ENCODE results near the gene MTARC1. TPM values are rescaled to one million over a fixed set of nuclear protein-coding genes. Genes with fewer than 3 reads are reported as not detected.

Gene MTARC1
- 10 to 100 TPM in 2 of 4 donors, 1 to 10 TPM in 2; 5.4 to 41.3 (median 14.5) TPM for polyA plus RNA-seq
- long read RNA-seq, donor 1: 0 reads
- long read RNA-seq, donor 2, full-length matches to known transcripts: 1 of 1 reads
- long read RNA-seq, donor 2, partial matches to known transcripts: 0 of 1 reads
- long read RNA-seq, donor 2, other reads (novel, unspliced or antisense): 0 of 1 reads
- long read RNA-seq, donor 3, full-length matches to known transcripts: 2 of 13 reads
- long read RNA-seq, donor 3, partial matches to known transcripts: 11 of 13 reads
- long read RNA-seq, donor 3, other reads (novel, unspliced or antisense): 0 of 13 reads
- long read RNA-seq, donor 4, full-length matches to known transcripts: 1 of 1 reads
- long read RNA-seq, donor 4, partial matches to known transcripts: 0 of 1 reads
- long read RNA-seq, donor 4, other reads (novel, unspliced or antisense): 0 of 1 reads
- long read RNA-seq, donor 5, full-length matches to known transcripts: 2 of 2 reads
- long read RNA-seq, donor 5, partial matches to known transcripts: 0 of 2 reads
- long read RNA-seq, donor 5, other reads (novel, unspliced or antisense): 0 of 2 reads
- long read RNA-seq, donor 6, full-length matches to known transcripts: 9 of 9 reads
- long read RNA-seq, donor 6, partial matches to known transcripts: 0 of 9 reads
- long read RNA-seq, donor 6, other reads (novel, unspliced or antisense): 0 of 9 reads
- long read RNA-seq, donor 7: 0 reads
- long read RNA-seq, donor 8: 0 reads
- long read RNA-seq, donor 9, full-length matches to known transcripts: 1 of 1 reads
- long read RNA-seq, donor 9, partial matches to known transcripts: 0 of 1 reads
- long read RNA-seq, donor 9, other reads (novel, unspliced or antisense): 0 of 1 reads
- long read RNA-seq, donor 10, full-length matches to known transcripts: 7 of 7 reads
- long read RNA-seq, donor 10, partial matches to known transcripts: 0 of 7 reads
- long read RNA-seq, donor 10, other reads (novel, unspliced or antisense): 0 of 7 reads

DNA sequence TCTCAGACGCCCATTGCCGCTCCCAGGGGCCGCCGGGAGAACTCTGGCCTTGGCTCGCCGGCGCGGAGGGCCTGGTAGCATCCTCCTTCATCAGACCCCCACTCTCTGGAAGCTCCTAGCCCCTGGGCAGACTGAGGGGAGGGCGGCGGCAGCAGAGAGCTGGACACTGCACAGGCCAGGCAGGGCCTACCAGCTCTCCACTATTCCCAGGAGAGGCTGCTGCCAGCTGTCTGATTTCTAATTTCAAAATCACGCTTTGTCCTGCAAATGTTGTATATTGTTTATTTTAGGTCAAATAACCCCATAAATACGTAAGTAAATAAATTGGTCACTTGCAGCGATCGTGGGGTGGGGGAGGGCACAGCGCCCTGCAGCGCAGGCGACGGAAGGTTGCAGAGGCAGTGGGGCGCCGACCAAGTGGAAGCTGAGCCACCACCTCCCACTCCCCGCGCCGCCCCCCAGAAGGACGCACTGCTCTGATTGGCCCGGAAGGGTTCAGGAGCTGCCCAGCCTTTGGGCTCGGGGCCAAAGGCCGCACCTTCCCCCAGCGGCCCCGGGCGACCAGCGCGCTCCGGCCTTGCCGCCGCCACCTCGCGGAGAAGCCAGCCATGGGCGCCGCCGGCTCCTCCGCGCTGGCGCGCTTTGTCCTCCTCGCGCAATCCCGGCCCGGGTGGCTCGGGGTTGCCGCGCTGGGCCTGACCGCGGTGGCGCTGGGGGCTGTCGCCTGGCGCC, at the start of gene MTARC1:
Gene MTARC1, plus strand, starts transcription at position 577 of the 732 bp plus-strand sequence. Its CDS starts 32 bp downstream, at position 609.
- Histone ChIP-seq H3K4me3 (ENCODE audit: low read depth in 1 of 3, low read length in 3 of 3) (peak within 1 kb of the TSS; percentile 3 to 58 (median 54)), H3K36me3 (ENCODE audit: control insufficient read depth in 3 of 3, insufficient read depth in 2 of 3, low read depth in 1 of 3, low read length in 3 of 3) (peaks cover 0 to 20% (median 2%) of the 10 kb centered on the region in 3 donors), H3K4me1 (ENCODE audit: control insufficient read depth in 3 of 3, insufficient read depth in 2 of 3, low read depth in 1 of 3, low read length in 2 of 3) (peaks cover 0 to 20% (median 0%) of the 10 kb centered on the region in 3 donors), H3K9me3 (ENCODE audit: control insufficient read depth in 2 of 2, insufficient read depth in 1 of 2, low read depth in 1 of 2, low read length in 1 of 2) (no peaks in the 10 kb centered on the region), H3K27ac (ENCODE audit: low read depth in 1 of 3, low read length in 2 of 3) (peak within 1 kb of the TSS; percentile 22 to 82 (median 56)), H3K27me3 (ENCODE audit: control insufficient read depth in 3 of 3, insufficient read depth in 3 of 3, low read length in 3 of 3) (no peaks in the 10 kb centered on the region)
- FAIRE-seq (no peak), DNase-seq (peak; percentile 78 to 87)
- 1 to 6% (median 2%) methylated on average over 41 to 56 of the region's 56 CpGs for WGBS, 3 donors

DNA sequence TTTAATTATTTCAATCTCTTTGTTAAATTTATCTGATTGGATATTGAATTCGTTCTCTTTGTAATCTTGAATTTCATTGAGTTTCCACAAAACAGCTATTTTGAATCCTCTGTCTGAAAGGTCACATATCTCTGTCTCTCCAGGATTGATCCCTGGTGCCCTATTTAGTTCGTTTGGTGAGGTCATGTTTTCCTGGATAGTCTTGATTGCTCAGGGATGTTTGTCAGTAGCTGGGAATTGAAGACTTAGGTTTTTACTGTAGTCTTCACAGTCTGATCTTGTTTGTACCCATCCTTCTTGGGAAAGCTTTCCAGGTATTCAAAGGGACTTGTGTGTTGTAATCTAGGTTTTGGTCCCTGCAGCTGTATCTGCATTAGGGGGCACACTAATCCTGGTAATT, 45.4 kb upstream of the MTARC1 start:
- 47 to 64% (median 53%) methylated on average over 2 of the region's 2 CpGs for WGBS, 3 donors

DNA sequence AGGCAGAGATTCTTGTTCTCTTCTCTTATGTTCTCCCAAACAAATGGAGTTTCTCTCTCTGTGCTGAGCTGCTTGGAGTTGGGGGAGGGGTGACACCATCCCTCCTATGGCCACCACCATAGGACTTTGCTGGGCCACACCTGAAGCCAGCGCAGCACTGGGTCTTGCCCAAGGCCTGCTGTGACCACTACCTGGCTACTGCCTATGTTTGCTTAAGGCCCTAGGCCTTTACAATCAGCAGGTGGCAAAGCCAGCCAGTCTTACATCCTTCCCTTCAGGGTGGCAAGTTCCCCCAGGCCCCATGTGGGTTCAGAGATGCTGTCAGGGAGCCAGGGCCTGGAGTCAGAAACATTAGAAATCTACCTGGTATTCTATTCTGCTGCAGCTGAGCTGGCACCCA, 44.9 kb upstream of the MTARC1 start:
- Histone ChIP-seq H3K4me1 (ENCODE audit: control insufficient read depth in 3 of 3, insufficient read depth in 2 of 3, low read depth in 1 of 3, low read length in 2 of 3) (peaks cover 0 to 4% (median 3%) of the 10 kb centered on the region in 3 donors), H3K4me3 (ENCODE audit: low read depth in 1 of 3, low read length in 3 of 3) (no peak overlapping the region), H3K27me3 (ENCODE audit: control insufficient read depth in 3 of 3, insufficient read depth in 3 of 3, low read length in 3 of 3) (no peaks in the 10 kb centered on the region), H3K9me3 (ENCODE audit: control insufficient read depth in 2 of 2, insufficient read depth in 1 of 2, low read depth in 1 of 2, low read length in 1 of 2) (no peaks in the 10 kb centered on the region), H3K27ac (ENCODE audit: low read depth in 1 of 3, low read length in 2 of 3) (no peak overlapping the region), H3K36me3 (ENCODE audit: control insufficient read depth in 3 of 3, insufficient read depth in 2 of 3, low read depth in 1 of 3, low read length in 3 of 3) (no peaks in the 10 kb centered on the region)
- no peak for FAIRE-seq
- DNase-seq: no peak
- 97 to 100% (median 100%) methylated on average over 1 of the region's 1 CpG for WGBS, 3 donors

More for the DNA sequence above, 45.4 kb upstream of the MTARC1 start:
- FAIRE-seq (no peak), DNase-seq (no peak)
- Histone ChIP-seq H3K27me3 (ENCODE audit: control insufficient read depth in 3 of 3, insufficient read depth in 3 of 3, low read length in 3 of 3) (no peaks in the 10 kb centered on the region), H3K27ac (ENCODE audit: low read depth in 1 of 3, low read length in 2 of 3) (no peak overlapping the region), H3K4me1 (ENCODE audit: control insufficient read depth in 3 of 3, insufficient read depth in 2 of 3, low read depth in 1 of 3, low read length in 2 of 3) (peaks cover 0 to 4% (median under 1%) of the 10 kb centered on the region in 3 donors), H3K9me3 (ENCODE audit: control insufficient read depth in 2 of 2, insufficient read depth in 1 of 2, low read depth in 1 of 2, low read length in 1 of 2) (no peaks in the 10 kb centered on the region), H3K36me3 (ENCODE audit: control insufficient read depth in 3 of 3, insufficient read depth in 2 of 3, low read depth in 1 of 3, low read length in 3 of 3) (no peaks in the 10 kb centered on the region), H3K4me3 (ENCODE audit: low read depth in 1 of 3, low read length in 3 of 3) (no peak overlapping the region)

DNA sequence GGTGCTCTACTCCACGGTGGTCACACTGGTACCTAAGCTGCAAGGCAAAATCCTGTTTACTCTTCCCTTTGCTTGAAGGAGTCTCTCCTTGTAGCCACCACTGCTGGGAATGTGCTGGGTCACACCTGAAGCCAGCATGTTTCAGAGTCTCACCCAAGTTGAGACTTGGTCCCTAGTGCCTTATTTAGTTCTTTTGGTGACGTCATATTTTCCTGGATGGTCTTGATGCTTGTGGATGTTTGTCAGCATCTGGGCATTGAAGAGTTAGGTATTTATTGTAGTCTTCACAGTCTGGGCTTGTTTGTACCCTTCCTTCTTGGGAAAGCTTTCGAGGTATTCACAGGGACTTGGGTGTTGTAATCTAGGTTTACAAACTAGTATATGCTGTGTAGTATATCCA, 44.2 kb upstream of the MTARC1 start:
- Histone ChIP-seq H3K9me3 (ENCODE audit: control insufficient read depth in 2 of 2, insufficient read depth in 1 of 2, low read depth in 1 of 2, low read length in 1 of 2) (no peaks in the 10 kb centered on the region), H3K4me3 (ENCODE audit: low read depth in 1 of 3, low read length in 3 of 3) (no peak overlapping the region), H3K27ac (ENCODE audit: low read depth in 1 of 3, low read length in 2 of 3) (no peak overlapping the region), H3K4me1 (ENCODE audit: control insufficient read depth in 3 of 3, insufficient read depth in 2 of 3, low read depth in 1 of 3, low read length in 2 of 3) (peaks cover 0 to 6% (median 4%) of the 10 kb centered on the region in 3 donors), H3K27me3 (ENCODE audit: control insufficient read depth in 3 of 3, insufficient read depth in 3 of 3, low read length in 3 of 3) (no peaks in the 10 kb centered on the region), H3K36me3 (ENCODE audit: control insufficient read depth in 3 of 3, insufficient read depth in 2 of 3, low read depth in 1 of 3, low read length in 3 of 3) (no peaks in the 10 kb centered on the region)
- 81 to 90% (median 87%) methylated on average over 3 of the region's 3 CpGs for WGBS, 3 donors
- no peak for FAIRE-seq
- no peak for DNase-seq

DNA sequence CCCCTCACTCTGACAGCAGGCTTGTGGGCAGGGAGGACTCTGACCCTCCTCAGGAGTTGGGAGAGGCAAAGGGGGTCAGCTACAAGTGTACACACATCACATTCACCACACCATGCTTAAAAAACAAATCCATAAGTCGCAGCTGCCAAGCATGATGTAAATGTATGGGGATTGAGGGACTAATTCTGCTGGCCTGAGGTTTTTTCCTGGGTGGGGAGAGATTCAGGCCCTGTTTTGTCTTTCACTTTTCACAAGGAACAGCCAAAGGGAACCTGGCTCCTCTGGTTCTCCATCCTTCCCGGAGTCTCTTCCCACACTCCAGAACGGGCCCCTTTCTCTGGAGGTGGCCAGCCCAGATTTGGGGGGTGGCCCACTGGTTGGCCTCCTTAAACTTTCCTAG, 39.9 kb upstream of the MTARC1 start:
- Histone ChIP-seq H3K27me3 (ENCODE audit: control insufficient read depth in 3 of 3, insufficient read depth in 3 of 3, low read length in 3 of 3) (no peaks in the 10 kb centered on the region), H3K9me3 (ENCODE audit: control insufficient read depth in 2 of 2, insufficient read depth in 1 of 2, low read depth in 1 of 2, low read length in 1 of 2) (no peaks in the 10 kb centered on the region), H3K4me3 (ENCODE audit: low read depth in 1 of 3, low read length in 3 of 3) (no peak overlapping the region), H3K4me1 (ENCODE audit: control insufficient read depth in 3 of 3, insufficient read depth in 2 of 3, low read depth in 1 of 3, low read length in 2 of 3) (peaks cover 0 to 25% (median 4%) of the 10 kb centered on the region in 3 donors), H3K27ac (ENCODE audit: low read depth in 1 of 3, low read length in 2 of 3) (no peak overlapping the region), H3K36me3 (ENCODE audit: control insufficient read depth in 3 of 3, insufficient read depth in 2 of 3, low read depth in 1 of 3, low read length in 3 of 3) (peaks cover 0 to 2% (median 0%) of the 10 kb centered on the region in 3 donors)
- DNase-seq (no peak), FAIRE-seq (no peak)
- WGBS, 3 donors: 77 to 86% (median 86%) methylated on average over 3 of the region's 3 CpGs

DNA sequence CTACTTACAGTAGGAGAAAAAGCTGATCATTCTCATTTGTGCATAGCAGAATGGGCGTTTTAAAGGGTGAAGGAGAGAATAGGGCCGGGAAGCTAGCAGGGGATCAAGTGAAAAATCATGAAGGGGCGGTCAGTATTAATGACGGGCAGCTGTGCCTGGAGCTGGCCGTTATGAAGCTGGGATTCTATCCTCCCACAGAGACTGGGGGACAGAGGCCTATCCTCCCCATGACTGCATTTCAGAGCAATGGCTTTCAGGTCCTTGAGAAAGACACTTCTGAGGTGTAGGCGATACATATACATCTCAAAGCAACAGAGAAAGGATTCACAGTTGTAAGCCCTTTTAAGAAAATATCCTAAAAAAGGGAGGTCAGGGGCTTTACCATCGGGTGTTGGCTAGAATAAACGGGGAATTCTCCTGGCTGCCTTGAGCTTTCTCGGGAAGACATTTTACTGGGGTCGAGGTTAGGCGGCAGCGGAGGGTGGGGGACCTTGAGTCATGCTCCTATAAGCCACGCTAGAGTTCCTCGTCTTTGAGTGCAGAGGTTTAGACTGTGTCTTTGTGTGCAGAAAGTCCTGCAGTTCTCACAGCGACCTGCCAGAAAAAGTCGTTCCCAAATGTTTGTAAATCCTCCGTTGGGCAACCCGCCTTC, 39.1 kb upstream of the MTARC1 start:
- WGBS, 3 donors: 16 to 22% (median 20%) methylated on average over 18 of the region's 18 CpGs
- peak overlapping the region in 2 of 3 donors; percentile 77 to 85 for H3K4me3 ChIP-seq (ENCODE audit: low read depth in 1 of 3, low read length in 3 of 3)
- peak overlapping the region; percentile 84 to 97 (median 92) for H3K27ac ChIP-seq (ENCODE audit: low read depth in 1 of 3, low read length in 2 of 3)
- no peak for FAIRE-seq
- H3K4me1 ChIP-seq (ENCODE audit: control insufficient read depth in 3 of 3, insufficient read depth in 2 of 3, low read depth in 1 of 3, low read length in 2 of 3): peaks cover 0 to 30% (median 4%) of the 10 kb centered on the region in 3 donors
- no peaks in the 10 kb centered on the region for H3K9me3 ChIP-seq (ENCODE audit: control insufficient read depth in 2 of 2, insufficient read depth in 1 of 2, low read depth in 1 of 2, low read length in 1 of 2)
- H3K36me3 ChIP-seq (ENCODE audit: control insufficient read depth in 3 of 3, insufficient read depth in 2 of 3, low read depth in 1 of 3, low read length in 3 of 3): peaks cover 0 to 6% (median 0%) of the 10 kb centered on the region in 3 donors
- no peaks in the 10 kb centered on the region for H3K27me3 ChIP-seq (ENCODE audit: control insufficient read depth in 3 of 3, insufficient read depth in 3 of 3, low read length in 3 of 3)
- DNase-seq: no peak

DNA sequence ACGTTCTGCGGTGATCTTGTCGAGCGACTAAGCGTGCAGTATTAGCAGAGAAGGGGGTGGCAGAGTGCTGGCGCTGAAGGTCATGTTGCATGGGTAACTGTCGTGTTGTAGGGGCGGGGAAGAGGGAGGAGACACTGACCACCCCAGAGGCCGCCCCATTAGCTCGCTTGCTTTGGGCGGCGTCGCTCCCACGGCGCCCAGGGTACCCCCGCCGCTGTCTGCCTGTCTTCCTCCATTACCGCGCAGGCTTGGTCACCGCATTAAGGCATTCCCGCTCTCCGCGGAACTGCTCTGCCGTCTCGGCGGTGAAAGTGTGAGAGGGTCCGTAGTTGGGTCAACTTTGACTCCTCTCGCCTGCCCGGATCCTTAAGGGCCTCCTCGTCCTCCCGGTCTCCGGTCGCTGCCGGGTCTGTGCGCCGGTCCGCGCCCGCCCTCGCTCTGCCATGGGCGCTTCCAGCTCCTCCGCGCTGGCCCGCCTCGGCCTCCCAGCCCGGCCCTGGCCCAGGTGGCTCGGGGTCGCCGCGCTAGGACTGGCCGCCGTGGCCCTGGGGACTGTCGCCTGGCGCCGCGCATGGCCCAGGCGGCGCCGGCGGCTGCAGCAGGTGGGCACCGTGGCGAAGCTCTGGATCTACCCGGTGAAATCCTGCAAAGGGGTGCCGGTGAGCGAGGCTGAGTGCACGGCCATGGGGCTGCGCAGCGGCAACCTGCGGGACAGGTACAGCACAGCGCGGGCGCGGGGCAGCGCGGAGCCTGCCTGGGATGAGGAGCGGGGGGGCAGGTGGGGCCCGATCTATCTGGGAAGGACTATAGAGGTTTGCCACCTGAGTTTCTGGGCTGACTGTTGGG, 38.4 kb upstream of the MTARC1 start, which contains the start of gene MTARC2:
Gene MTARC2, plus strand, starts transcription at position 234 of the 846 bp plus-strand sequence. Its CDS starts 210 bp downstream, at position 444.
- H3K27ac ChIP-seq (ENCODE audit: low read depth in 1 of 3, low read length in 2 of 3): peak within 1 kb of the TSS; percentile 84 to 97 (median 92)
- DNase-seq (peak; percentile 85 to 89), FAIRE-seq (no peak)
- H3K27me3 ChIP-seq (ENCODE audit: control insufficient read depth in 3 of 3, insufficient read depth in 3 of 3, low read length in 3 of 3): no peaks in the 10 kb centered on the region
- H3K9me3 ChIP-seq (ENCODE audit: control insufficient read depth in 2 of 2, insufficient read depth in 1 of 2, low read depth in 1 of 2, low read length in 1 of 2): no peaks in the 10 kb centered on the region
- H3K36me3 ChIP-seq (ENCODE audit: control insufficient read depth in 3 of 3, insufficient read depth in 2 of 3, low read depth in 1 of 3, low read length in 3 of 3): peaks cover 0 to 11% (median 0%) of the 10 kb centered on the region in 3 donors
- WGBS, 3 donors: 2 to 3% (median 2%) methylated on average over 68 to 77 of the region's 77 CpGs
- H3K4me1 ChIP-seq (ENCODE audit: control insufficient read depth in 3 of 3, insufficient read depth in 2 of 3, low read depth in 1 of 3, low read length in 2 of 3): peaks cover 0 to 30% (median 4%) of the 10 kb centered on the region in 3 donors
- H3K4me3 ChIP-seq (ENCODE audit: low read depth in 1 of 3, low read length in 3 of 3): peak within 1 kb of the TSS; percentile 65 to 85 (median 77)
